GM13977 (cell line): ENCODE measurements around the gene UBB.

Experiments
- DNase-seq: peaks from one replicate; pipeline ENCODE4 v3.0.0; 2012; ENCODE audit warnings: low spot score
- CTCF ChIP-seq: IDR thresholded peaks from 2 replicates; pipeline ENCODE4 v1.5.1; 2012; ENCODE audit warnings: mild to moderate bottlenecking, control low read depth; ENCODE audit not compliant: insufficient read depth; ENCODE audit errors: extremely low read depth, missing control alignments
- in situ Hi-C: fragments of 300-500 bp; cut with MboI; formaldehyde crosslinking; loops from one replicate; pipeline ENCODE4 v1.12.0; 2022; ENCODE audit warnings: low sequenced_read_pairs, low pct_unique_long_range_greater_than_20kb, mixed read lengths, inconsistent platforms; ENCODE audit not compliant: unreplicated experiment

UBB gene

GRCh38 chr17:16364625-16365024 lies 16.3 kb upstream of the UBB start:
- in situ Hi-C loops = no loop called here
- TF ChIP-seq CTCF = no peak

DNA sequence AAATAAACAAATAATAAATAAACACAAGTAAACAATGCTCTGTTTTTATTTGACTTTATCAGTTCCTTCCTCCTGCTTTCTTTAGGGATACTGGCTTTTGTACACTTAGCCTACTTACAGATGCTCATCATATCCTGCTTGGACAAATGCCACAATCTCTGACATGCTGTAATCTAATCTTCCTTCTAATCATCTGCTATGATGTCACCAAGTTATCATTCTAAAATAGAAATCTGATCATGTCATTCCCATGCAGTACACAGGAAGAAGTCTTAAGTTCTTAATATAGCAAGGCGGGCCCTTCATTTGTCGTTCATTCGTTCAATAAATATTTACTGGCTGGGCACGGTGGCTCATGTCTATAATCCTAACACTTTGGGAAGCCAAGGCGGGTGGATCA lies 9.1 kb upstream of the UBB start:
- TF ChIP-seq CTCF = no peak
- no peak for DNase-seq
- in situ Hi-C loops = no loop called here

More at GRCh38 chr17:16364625-16365024, 16.3 kb upstream of the UBB start:
- DNase-seq = no peak

- DNase-seq = no peak
- TF ChIP-seq CTCF = no peak
- in situ Hi-C loops = no loop called here
Measured at GRCh38 chr17:16374146-16374938, 6.5 kb upstream of the UBB start.

- DNase-seq = no peak
- no peak for TF ChIP-seq CTCF
- in situ Hi-C loops = no loop called here
Measured at GRCh38 chr17:16377941-16378341, 3.0 kb upstream of the UBB start.

DNA sequence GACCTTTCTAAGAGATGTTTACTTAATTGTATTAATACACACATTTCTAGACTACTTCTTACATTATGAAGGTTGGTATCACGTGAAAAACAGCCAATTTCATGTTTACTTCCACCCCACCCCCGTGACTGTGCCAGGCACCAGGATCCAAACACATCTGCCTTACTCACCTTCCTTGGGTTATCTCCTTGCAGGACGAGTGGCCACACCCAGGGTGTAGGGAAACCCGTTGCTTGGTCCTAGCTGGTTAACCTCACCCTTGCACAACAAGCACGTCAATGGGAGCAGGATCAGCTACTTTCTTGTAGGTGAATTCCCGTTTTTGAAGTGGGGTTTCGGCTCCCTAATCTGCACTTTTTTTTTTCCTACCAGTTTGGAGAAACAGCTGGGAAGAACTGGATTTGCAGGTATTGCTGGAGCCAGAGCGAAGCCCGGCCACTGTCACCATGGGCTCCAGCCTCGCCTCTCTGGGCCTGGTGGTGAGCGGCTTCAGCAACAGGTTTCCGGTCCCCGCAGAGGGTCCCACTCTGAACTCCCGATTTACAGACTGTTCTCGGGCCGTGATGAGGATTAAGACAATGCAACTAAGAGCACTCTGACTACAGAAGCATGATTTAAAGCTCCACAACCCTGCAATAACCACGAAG lies 2.1 kb upstream of the UBB start:
- in situ Hi-C loops = no loop called here
- TF ChIP-seq CTCF = no peak
- no peak for DNase-seq

DNA sequence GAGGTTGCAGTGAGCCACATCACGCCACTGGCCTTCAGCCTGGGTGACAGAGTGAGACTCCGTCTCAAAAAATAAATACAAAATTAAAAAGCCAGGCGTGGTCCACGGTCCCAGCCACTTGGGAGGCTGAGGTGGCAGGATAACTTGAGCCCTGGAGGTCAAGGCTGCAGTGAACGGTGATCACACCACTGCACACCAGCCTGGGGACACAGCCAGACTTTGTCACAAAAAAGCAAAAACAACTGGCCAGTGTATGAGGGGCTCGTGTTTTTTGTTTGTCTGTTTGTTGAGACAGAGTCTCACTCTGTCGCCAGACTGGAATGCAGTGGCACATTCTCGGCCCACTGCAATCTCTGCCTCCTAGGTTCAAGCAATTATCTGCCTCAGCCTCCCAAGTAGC lies 1.2 kb upstream of the UBB start:
- TF ChIP-seq CTCF = no peak
- DNase-seq = no peak
- in situ Hi-C loops = no loop called here
